Measurements from ENCODE around the gene PROX1.

GRCh38 chr1:214019499-214019898 lies 31.7 kb downstream of the PROX1 start:
- TF ChIP-seq PATZ1 (CRISPR knock-in tag; IDR thresholded peaks at IDR 0.05; ENCODE audit: borderline replicate concordance) (no peak), TOX (CRISPR knock-in tag; IDR thresholded peaks at IDR 0.05; ENCODE audit: borderline replicate concordance) (no peak)
- TF ChIP-seq, protein P1, sequence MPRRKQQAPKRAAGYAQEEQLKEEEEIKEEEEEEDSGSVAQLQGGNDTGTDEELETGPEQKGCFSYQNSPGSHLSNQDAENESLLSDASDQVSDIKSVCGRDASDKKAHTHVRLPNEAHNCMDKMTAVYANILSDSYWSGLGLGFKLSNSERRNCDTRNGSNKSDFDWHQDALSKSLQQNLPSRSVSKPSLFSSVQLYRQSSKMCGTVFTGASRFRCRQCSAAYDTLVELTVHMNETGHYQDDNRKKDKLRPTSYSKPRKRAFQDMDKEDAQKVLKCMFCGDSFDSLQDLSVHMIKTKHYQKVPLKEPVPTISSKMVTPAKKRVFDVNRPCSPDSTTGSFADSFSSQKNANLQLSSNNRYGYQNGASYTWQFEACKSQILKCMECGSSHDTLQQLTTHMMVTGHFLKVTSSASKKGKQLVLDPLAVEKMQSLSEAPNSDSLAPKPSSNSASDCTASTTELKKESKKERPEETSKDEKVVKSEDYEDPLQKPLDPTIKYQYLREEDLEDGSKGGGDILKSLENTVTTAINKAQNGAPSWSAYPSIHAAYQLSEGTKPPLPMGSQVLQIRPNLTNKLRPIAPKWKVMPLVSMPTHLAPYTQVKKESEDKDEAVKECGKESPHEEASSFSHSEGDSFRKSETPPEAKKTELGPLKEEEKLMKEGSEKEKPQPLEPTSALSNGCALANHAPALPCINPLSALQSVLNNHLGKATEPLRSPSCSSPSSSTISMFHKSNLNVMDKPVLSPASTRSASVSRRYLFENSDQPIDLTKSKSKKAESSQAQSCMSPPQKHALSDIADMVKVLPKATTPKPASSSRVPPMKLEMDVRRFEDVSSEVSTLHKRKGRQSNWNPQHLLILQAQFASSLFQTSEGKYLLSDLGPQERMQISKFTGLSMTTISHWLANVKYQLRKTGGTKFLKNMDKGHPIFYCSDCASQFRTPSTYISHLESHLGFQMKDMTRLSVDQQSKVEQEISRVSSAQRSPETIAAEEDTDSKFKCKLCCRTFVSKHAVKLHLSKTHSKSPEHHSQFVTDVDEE (CRISPR knock-in tag; IDR thresholded peaks at IDR 0.05): peak; percentile 79
